ENCODE results near the gene APOO.
"Not testable (repeated sequence)": the region's sequence is repeated elsewhere in the genome, so short reads cannot be mapped to it uniquely, and the experiment has no call there.

Gene APOO

GRCh38 chrX:23904096-23904495 is 3.6 kb downstream of the APOO start:
- DNase-seq (ENCODE audit: extremely low read depth in 1 of 2, low read depth in 1 of 2) = no peak

GRCh38 chrX:23902419-23902818 is 5.3 kb downstream of the APOO start:
- no peak for DNase-seq (ENCODE audit: extremely low read depth in 1 of 2, low read depth in 1 of 2)

GRCh38 chrX:23901805-23902204 is 5.9 kb downstream of the APOO start:
- no peak for DNase-seq (ENCODE audit: extremely low read depth in 1 of 2, low read depth in 1 of 2)

GRCh38 chrX:23901060-23901459 is 6.7 kb downstream of the APOO start:
- no peak for DNase-seq (ENCODE audit: extremely low read depth in 1 of 2, low read depth in 1 of 2)

- DNase-seq (ENCODE audit: extremely low read depth in 1 of 2, low read depth in 1 of 2) = no peak
Measured at GRCh38 chrX:23900220-23900797, 7.4 kb downstream of the APOO start.

GRCh38 chrX:23898412-23898959 is 9.3 kb downstream of the APOO start:
- DNase-seq (ENCODE audit: extremely low read depth in 1 of 2, low read depth in 1 of 2) = no peak

- no peak for DNase-seq (ENCODE audit: extremely low read depth in 1 of 2, low read depth in 1 of 2)
Measured at GRCh38 chrX:23896981-23897380, 10.8 kb downstream of the APOO start.

GRCh38 chrX:23896539-23896938 is 11.2 kb downstream of the APOO start:
- not testable (repeated sequence) for DNase-seq (ENCODE audit: extremely low read depth in 1 of 2, low read depth in 1 of 2)

GRCh38 chrX:23894993-23895392 is 12.7 kb downstream of the APOO start:
- not testable (repeated sequence) for DNase-seq (ENCODE audit: extremely low read depth in 1 of 2, low read depth in 1 of 2)

GRCh38 chrX:23890933-23891332 is 16.8 kb downstream of the APOO start:
- no peak for DNase-seq (ENCODE audit: extremely low read depth in 1 of 2, low read depth in 1 of 2)

GRCh38 chrX:23888887-23889501 is 18.7 kb downstream of the APOO start:
- DNase-seq (ENCODE audit: extremely low read depth in 1 of 2, low read depth in 1 of 2) = no peak

- no peak for DNase-seq (ENCODE audit: extremely low read depth in 1 of 2, low read depth in 1 of 2)
Measured at GRCh38 chrX:23887918-23888317, 19.8 kb downstream of the APOO start.

- no peak for DNase-seq (ENCODE audit: extremely low read depth in 1 of 2, low read depth in 1 of 2)
Measured at GRCh38 chrX:23887451-23887850, 20.3 kb downstream of the APOO start.

- DNase-seq (ENCODE audit: extremely low read depth in 1 of 2, low read depth in 1 of 2) = no peak
Measured at GRCh38 chrX:23885803-23886202, 21.9 kb downstream of the APOO start.

- DNase-seq (ENCODE audit: extremely low read depth in 1 of 2, low read depth in 1 of 2) = no peak
Measured at GRCh38 chrX:23884427-23885024, 23.2 kb downstream of the APOO start.

- no peak for DNase-seq (ENCODE audit: extremely low read depth in 1 of 2, low read depth in 1 of 2)
Measured at GRCh38 chrX:23883737-23884354, 23.9 kb downstream of the APOO start.

- DNase-seq (ENCODE audit: extremely low read depth in 1 of 2, low read depth in 1 of 2) = no peak
Measured at GRCh38 chrX:23879380-23880090, 28.2 kb downstream of the APOO start.

GRCh38 chrX:23871905-23872546 is 35.7 kb downstream of the APOO start:
- no peak for DNase-seq (ENCODE audit: extremely low read depth in 1 of 2, low read depth in 1 of 2)

- DNase-seq (ENCODE audit: extremely low read depth in 1 of 2, low read depth in 1 of 2) = no peak
Measured at GRCh38 chrX:23870041-23870440, 37.7 kb downstream of the APOO start.

- DNase-seq (ENCODE audit: extremely low read depth in 1 of 2, low read depth in 1 of 2) = no peak
Measured at GRCh38 chrX:23864742-23865326, 42.9 kb downstream of the APOO start.

Data from stimulated activated CD8-positive, alpha-beta memory T cell treated with anti-CD3 and anti-CD28 coated beads, Interleukin-7, amount 100 ng/mL, for 48 hours (primary cell).